NCI-H524 treated with DMSO at 0.1 percent for 48 hours (cell line): ENCODE results near the gene LPCAT1.

Experiments used
- DNase-seq: peaks from one replicate; lab custom pipeline; 2025; lab: John Stamatoyannopoulos, UW

The LPCAT1 gene

DNA sequence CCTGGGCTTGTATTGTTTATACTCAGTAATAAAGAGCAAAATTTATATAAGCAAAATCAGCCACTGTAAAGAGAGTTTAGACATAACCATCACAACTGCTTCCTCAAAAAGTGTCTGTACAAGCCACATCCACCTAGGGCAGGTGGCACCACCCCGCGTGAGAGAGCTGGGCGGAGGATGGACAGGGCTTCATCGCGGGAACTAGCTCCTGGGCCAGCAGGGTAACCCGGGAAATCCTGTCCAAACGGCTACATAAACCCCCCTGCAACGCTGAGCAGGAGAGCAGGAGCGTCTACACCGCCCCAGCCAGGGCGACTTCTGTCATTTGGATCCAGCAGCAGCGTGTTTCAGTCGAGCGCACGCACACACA, 79.8 kb downstream of the LPCAT1 start:
- no peak for DNase-seq

DNA sequence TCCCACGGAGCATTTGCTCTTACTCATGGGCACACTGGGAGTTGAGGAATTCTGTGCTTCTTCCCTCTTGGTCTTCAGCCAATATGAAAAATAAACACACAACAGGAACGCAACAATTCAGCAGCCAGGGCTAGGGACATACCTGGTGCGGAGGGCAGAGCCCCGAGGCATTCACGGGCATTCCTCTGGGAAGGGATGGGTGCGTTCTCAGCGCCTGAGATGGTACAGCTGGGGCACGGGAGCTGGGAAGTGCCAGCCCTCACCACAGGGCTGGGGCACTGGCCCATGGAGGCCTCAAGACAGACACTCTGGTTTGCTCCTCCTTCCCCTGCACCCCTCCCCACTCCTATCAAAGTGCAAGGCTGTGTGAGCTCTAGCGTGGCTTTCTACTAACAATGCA, 80.6 kb downstream of the LPCAT1 start:
- DNase-seq = no peak

- no peak for DNase-seq
Measured at GRCh38 chr5:1442222-1443145, 81.3 kb downstream of the LPCAT1 start.

GRCh38 chr5:1441166-1441865, 82.4 kb downstream of the LPCAT1 start:
- DNase-seq = no peak

DNA sequence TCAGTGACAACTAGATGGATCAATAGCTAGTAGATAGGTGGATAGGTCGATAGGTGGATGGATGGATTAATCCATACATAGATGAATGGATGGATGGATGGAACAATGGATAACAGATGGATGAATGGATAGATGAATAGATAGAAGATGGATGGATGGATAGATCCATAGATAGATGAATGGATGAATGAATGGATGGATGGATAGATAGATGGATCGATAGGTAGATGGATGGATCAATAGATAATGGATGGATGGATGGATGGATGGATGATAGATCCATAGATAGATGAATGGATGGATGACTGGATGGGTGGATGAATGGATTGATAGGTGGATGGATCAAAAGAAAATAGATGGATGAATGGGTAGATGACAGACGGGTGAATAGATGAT, 83.7 kb downstream of the LPCAT1 start:
- no peak for DNase-seq

DNA sequence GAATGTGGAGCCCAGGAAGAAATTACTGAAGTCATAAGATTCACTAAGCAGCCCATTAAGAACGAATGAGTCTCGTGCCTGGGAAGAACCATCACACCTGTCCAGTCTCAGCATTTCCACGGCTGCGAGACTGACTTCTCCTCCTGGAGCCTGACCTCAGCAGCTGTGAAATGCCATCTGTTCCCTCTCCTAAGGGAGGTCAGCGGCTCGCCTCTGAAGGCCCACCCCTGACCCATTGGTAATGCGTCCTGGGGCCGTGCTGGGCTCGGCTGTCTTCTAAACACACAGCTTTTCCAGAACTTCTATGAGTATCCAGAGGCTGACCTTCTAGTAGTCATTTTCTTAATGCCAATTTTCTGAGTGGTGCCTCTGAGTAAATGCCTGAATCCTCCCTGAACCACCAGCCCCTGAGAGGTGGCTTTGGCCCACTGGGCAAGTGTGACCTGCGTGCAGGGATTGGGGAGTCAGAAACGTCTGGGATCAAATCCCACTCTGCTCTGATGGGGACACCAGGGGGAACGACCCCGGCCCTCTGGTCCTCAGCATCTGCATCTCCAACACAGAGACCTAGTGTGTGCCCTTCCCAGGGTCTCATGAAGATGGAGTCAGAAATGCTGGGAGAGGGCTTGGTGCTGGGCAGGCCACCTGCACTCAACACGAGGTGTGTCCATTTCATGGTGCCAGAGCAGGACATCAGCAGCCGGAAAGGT, 84.2 kb downstream of the LPCAT1 start:
- DNase-seq = no peak

- DNase-seq = no peak
Measured at GRCh38 chr5:1438871-1439270, 84.9 kb downstream of the LPCAT1 start.

DNA sequence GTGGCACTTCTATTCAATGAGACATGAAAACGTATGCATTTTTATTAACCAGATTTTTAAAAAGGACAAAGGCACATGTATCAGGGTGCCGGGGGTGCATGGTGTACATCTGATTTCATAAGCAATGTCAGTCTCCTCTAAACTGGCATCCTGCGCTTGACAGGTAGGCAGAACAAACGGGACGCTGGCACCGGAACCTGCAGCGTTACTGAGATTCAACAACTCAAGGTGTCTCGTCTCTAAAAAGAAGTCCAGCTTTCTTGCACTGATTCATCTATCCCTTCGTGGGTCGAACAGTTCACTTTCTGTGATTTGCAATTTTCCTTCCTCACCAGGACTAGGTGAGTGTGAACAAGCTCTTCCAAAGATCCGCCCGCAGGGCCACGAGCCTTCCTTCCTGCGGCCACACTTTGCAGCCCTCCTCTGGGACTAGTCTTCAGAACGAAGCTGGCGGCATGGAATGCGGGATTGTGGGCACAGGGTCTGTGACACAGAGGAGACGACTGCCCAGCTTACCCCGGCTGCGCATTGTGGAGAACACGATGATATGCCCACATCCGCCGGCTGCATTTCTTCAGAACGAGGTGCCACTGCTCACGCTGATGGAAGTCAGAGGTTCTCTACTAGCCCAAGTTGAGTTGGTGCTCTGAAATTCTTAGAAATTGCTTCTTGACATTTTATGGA, 85.7 kb downstream of the LPCAT1 start:
- no peak for DNase-seq

DNA sequence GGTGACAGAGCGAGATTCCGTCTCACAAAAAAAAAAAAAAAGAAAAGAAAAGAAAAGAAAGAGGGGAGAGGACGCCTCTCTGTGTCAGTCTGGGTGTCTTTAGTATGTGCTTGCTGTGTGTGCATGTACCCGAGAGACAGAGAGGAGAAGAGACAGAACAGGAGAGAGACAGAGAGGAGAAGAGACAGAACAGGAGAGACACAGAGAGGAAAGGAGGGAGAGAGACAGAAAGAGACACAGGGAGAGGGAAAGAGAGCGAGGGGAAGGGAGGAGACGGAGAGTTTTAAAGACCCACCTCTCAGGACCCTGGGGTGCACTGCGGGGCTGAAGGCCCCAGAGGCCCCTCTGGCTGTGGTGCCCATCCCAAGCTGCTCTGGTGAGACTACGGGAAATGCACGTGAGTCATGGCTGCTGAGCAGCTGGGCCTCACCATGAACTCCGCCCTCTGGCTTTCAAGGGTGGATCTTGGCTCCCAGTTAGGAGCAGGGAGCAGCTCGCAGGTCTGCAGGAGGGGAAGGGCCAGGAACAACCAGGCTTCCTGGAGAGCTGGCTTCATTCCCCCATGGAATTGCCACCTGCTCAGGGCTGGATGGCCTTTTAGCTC, 86.4 kb downstream of the LPCAT1 start:
- no peak for DNase-seq

DNA sequence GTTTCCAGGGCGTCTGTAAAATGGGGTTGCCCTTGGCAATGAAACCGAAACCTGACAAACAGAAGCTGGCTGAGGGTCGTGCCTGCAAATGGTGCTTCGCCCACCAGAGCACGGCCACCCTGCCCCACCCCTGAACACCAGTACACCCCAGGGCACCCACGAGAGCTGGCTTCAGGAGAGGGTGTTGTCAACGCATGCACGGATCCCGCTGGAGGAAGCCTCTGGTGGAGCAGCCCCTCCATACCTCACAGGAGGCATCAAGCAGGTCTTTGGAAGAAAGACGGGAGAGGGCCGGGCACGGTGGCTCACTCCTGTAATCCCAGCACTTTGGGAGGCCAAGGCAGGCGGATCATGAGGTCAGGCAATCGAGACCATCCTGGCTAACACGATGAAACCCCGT, 87.1 kb downstream of the LPCAT1 start:
- DNase-seq = no peak

DNA sequence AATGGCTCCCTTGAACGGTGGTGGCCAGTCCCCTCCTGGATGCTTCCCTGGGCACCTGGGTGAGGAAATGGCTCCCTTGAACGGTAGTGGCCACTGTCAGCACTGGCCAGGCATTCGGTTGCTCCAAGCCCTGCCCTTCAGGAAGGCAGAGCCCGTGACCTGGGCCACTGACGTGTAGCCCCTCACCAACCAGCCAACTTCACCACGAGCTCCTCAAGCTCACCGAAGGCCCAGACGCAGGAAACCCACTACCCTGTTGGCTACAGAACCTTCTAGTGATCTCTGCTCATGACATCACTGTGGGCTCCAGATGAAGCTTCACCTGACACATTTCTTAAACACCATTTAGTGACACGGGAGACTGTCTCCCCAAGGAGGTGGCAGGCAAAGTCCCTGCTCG, 87.7 kb downstream of the LPCAT1 start:
- DNase-seq = no peak

DNA sequence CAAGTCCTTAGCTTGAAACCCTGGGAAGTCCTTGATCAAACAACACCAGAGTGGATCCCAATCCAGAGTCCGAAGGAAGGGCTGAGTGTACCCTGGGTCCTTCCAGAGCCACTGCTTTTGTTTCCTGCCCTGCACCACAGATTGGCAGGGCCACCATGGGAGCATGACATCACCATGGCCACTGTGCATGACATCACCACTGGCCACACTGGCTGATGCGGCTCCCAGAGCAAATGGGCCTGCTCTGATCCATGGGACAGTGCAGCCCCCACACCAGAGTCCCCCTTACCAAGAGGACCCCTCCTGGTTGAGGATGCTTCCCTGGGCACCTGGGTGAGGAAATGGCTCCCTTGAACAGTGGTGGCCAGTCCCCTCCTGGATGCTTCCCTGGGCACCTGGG, 88.4 kb downstream of the LPCAT1 start:
- DNase-seq = no peak

DNA sequence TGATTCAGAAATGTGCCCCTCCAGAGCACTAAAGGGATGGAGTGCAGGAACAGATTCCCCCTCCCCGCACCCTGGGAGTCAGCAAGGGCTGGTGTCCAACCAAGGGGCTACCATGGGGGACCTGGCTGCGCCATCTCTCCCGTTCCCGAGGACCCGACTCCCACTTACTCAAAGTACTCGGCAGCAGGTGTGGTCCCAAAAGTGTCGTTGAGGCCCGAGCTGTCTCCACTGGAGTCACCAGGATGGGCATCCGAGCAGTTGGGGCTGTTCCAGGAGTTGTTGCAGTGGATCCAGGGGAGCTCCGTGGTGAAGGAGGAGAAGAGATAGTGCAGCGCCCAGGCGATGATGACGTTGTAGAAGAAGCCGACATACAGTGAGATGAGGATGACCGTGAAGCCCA, 91.5 kb downstream of the LPCAT1 start:
- no peak for DNase-seq

- no peak for DNase-seq
Measured at GRCh38 chr5:1431896-1432295, 91.9 kb downstream of the LPCAT1 start.

GRCh38 chr5:1431021-1431811, 92.5 kb downstream of the LPCAT1 start:
- no peak for DNase-seq

DNA sequence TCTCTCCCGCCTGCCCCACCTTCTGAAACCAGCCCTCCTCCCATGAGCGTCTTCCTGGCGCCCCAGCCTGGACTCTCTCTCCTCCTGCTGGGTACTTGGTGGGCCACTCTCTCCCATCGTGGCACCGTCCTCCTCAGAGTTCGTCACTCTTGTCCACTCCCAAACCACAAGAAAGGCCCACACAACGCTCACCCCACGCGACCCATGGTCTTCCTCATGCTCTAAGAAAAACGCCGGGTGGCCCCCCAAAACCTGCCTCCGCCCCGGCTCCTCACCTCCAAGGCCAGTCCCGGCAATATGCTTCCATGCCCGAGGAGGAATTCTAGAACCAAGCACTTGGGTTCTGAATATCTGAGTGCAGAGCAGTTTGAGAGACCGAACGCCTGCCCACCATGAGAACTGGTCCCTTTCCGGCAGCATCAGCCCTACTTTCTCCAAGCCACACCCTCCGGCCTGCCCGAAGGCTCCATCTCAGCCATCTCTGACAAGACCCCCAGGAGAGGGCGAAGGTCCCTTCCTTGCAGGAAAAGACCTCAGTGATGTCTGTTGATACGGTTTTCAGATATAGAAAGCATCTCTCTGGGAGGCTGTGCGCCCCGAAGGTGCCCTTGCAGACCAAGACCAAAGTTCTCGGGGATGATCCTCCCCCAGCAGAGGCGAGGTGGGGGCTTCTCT, 93.5 kb downstream of the LPCAT1 start:
- no peak for DNase-seq

GRCh38 chr5:1429496-1429895, 94.3 kb downstream of the LPCAT1 start:
- no peak for DNase-seq

GRCh38 chr5:1429066-1429465, 94.7 kb downstream of the LPCAT1 start:
- DNase-seq = no peak

DNA sequence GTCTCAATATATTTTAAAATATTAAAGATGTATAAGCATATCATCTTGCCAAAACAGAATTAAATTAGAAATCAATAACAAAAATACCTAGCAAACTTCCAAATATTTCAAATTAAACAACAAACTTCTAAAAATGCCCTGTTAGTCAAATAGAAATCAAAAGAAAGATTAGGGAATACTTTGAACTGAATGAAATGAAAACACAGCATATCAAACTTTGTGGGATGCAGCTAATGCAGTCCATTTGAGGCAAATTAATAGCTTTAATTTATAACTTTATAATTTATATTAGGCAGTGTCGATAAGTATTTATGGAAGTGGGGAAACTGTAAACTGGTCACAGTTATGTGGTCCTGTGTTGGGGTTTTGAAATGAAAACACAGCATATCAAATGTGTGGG, 95.7 kb downstream of the LPCAT1 start:
- no peak for DNase-seq

DNA sequence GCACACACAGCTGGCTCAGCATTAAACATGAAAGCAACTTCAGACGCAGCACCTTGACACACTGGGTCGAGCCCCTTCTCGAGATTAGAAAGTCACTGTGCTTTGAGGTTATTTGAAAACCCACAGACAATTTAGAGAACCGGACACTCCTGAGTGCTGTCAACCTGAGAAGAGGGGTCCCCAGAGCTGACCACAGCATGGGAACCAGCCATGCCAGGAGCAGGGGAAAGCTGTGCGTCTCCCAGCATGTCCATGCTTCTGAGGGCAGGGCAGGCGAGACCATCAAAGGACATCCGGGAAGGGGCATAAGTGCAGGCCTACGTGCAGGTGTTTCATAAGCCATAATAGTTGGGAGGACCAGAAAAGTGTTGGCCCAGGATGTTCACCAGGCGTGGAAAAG, 99.0 kb downstream of the LPCAT1 start:
- DNase-seq = no peak
